ENCODE data around the gene NXPE1. TPM values are rescaled to one million over a fixed set of nuclear protein-coding genes. Genes with fewer than 3 reads are reported as not detected.

Gene NXPE1
- polyA plus RNA-seq, 1 donor (not counting 4 experiments of a cell fraction or from before 2014, with no cell fraction given), result not detected

DNA sequence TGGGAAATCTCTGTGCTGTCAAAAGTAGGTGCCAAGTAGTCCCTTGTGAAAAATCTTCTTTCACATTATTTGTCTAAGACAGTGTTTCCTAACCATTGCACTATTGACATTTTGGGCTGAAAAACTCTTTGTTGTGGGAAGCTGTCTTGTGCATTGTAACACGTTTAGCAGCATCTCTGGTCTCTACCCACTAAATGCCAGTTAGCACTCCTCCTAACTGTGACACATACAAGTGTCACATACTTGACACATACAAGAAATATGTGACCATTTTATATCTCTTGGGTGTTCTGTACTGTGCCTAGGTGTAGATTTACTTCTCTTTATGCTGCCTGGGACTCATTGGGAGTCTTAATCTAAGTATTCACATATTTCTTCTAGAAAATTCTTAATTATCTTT lies 57.8 kb downstream of the NXPE1 start:
- H3K4me3 ChIP-seq (ENCODE audit: control insufficient read depth in 2 of 3, extremely low read depth in 1 of 3, insufficient read depth in 2 of 3, low read depth in 1 of 3, low read length in 3 of 3), result no peak overlapping the region
- FAIRE-seq (no peak), DNase-seq (ENCODE audit: low read depth, low spot score) (no peak)
- H3K4me1 ChIP-seq (ENCODE audit: control insufficient read depth, extremely low read depth, insufficient read depth, low read length), result no peaks in the 10 kb centered on the region
- H3K9ac ChIP-seq (ENCODE audit: control insufficient read depth, extremely low read depth, insufficient read depth, low read length), result no peak overlapping the region
- no peak overlapping the region for H2AFZ ChIP-seq (ENCODE audit: control insufficient read depth, low read length)
- dilution Hi-C loops (cut with MboI; ENCODE audit: extremely low pct_ligation_motif_present, low sequenced_read_pairs), result no loop called here
- H3K36me3 ChIP-seq (ENCODE audit: control insufficient read depth in 2 of 2, extremely low read depth in 1 of 2, insufficient read depth in 2 of 2, low read length in 2 of 2), result no peaks in the 10 kb centered on the region
- TF ChIP-seq EZH2 (IDR thresholded peaks at IDR 0.05; ENCODE audit: low read length), result no peak
- TF ChIP-seq, protein P1, sequence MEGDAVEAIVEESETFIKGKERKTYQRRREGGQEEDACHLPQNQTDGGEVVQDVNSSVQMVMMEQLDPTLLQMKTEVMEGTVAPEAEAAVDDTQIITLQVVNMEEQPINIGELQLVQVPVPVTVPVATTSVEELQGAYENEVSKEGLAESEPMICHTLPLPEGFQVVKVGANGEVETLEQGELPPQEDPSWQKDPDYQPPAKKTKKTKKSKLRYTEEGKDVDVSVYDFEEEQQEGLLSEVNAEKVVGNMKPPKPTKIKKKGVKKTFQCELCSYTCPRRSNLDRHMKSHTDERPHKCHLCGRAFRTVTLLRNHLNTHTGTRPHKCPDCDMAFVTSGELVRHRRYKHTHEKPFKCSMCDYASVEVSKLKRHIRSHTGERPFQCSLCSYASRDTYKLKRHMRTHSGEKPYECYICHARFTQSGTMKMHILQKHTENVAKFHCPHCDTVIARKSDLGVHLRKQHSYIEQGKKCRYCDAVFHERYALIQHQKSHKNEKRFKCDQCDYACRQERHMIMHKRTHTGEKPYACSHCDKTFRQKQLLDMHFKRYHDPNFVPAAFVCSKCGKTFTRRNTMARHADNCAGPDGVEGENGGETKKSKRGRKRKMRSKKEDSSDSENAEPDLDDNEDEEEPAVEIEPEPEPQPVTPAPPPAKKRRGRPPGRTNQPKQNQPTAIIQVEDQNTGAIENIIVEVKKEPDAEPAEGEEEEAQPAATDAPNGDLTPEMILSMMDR (optimal IDR thresholded peaks at IDR 0.05 in 1 of 3, IDR thresholded peaks at IDR 0.05 in 1 of 3, conservative IDR thresholded peaks at IDR 0.05 in 1 of 3; ENCODE audit: extremely low read depth in 1 of 3, insufficient read depth in 2 of 3, low read length in 3 of 3), result no peak
- H3K4me2 ChIP-seq (ENCODE audit: control insufficient read depth, extremely low read depth, insufficient read depth, low read depth, low read length), result no peak overlapping the region
- H3K79me2 ChIP-seq (ENCODE audit: control insufficient read depth, insufficient read depth, low read length), result no peaks in the 10 kb centered on the region
- H4K20me1 ChIP-seq (ENCODE audit: control insufficient read depth, extremely low read depth, insufficient read depth, low read length), result no peaks in the 10 kb centered on the region
- no peak overlapping the region for H3K27ac ChIP-seq (ENCODE audit: control insufficient read depth, insufficient read depth, low read length)
- H3K27me3 ChIP-seq (ENCODE audit: control insufficient read depth, extremely low read depth, insufficient read depth, low read length), result no peaks in the 10 kb centered on the region
- H3K9me1 ChIP-seq (ENCODE audit: control insufficient read depth, extremely low read depth, insufficient read depth, low read length), result no peaks in the 10 kb centered on the region
- H3K9me3 ChIP-seq (ENCODE audit: control insufficient read depth, low read depth, low read length), result no peaks in the 10 kb centered on the region

- no peaks in the 10 kb centered on the region for H3K27me3 ChIP-seq (ENCODE audit: control insufficient read depth, extremely low read depth, insufficient read depth, low read length)
- H3K9ac ChIP-seq (ENCODE audit: control insufficient read depth, extremely low read depth, insufficient read depth, low read length), result no peak overlapping the region
- no peak overlapping the region for H2AFZ ChIP-seq (ENCODE audit: control insufficient read depth, low read length)
- no peaks in the 10 kb centered on the region for H4K20me1 ChIP-seq (ENCODE audit: control insufficient read depth, extremely low read depth, insufficient read depth, low read length)
- no peak overlapping the region for H3K27ac ChIP-seq (ENCODE audit: control insufficient read depth, insufficient read depth, low read length)
- DNase-seq (ENCODE audit: low read depth, low spot score) (no peak), FAIRE-seq (no peak)
- TF ChIP-seq EZH2 (IDR thresholded peaks at IDR 0.05; ENCODE audit: low read length), result no peak
- TF ChIP-seq, protein P1 (optimal IDR thresholded peaks at IDR 0.05 in 1 of 3, IDR thresholded peaks at IDR 0.05 in 1 of 3, conservative IDR thresholded peaks at IDR 0.05 in 1 of 3; ENCODE audit: extremely low read depth in 1 of 3, insufficient read depth in 2 of 3, low read length in 3 of 3), result no peak
- H3K36me3 ChIP-seq (ENCODE audit: control insufficient read depth in 2 of 2, extremely low read depth in 1 of 2, insufficient read depth in 2 of 2, low read length in 2 of 2), result no peaks in the 10 kb centered on the region
- no peak overlapping the region for H3K4me2 ChIP-seq (ENCODE audit: control insufficient read depth, extremely low read depth, insufficient read depth, low read depth, low read length)
- no peaks in the 10 kb centered on the region for H3K9me3 ChIP-seq (ENCODE audit: control insufficient read depth, low read depth, low read length)
- no peaks in the 10 kb centered on the region for H3K4me1 ChIP-seq (ENCODE audit: control insufficient read depth, extremely low read depth, insufficient read depth, low read length)
- H3K79me2 ChIP-seq (ENCODE audit: control insufficient read depth, insufficient read depth, low read length), result no peaks in the 10 kb centered on the region
- H3K9me1 ChIP-seq (ENCODE audit: control insufficient read depth, extremely low read depth, insufficient read depth, low read length), result no peaks in the 10 kb centered on the region
- dilution Hi-C loops (cut with MboI; ENCODE audit: extremely low pct_ligation_motif_present, low sequenced_read_pairs), result no loop called here
- no peak overlapping the region for H3K4me3 ChIP-seq (ENCODE audit: control insufficient read depth in 2 of 3, extremely low read depth in 1 of 3, insufficient read depth in 2 of 3, low read depth in 1 of 3, low read length in 3 of 3)
Observed at GRCh38 chr11:114499756-114500155, 59.9 kb downstream of the NXPE1 start.

Data from keratinocyte (primary cell).